Glutamatergic neuron (in vitro differentiated cells): Measurements from ENCODE around the gene PTBP1. TPM values are rescaled to one million over a fixed set of nuclear protein-coding genes. Genes with fewer than 3 reads are reported as not detected.
A peak's percentile ranks its signal among the peaks of the same experiment; 100 is the strongest.

ENCODE experiments used
- DNase-seq: peaks from one replicate; pipeline ENCODE4 v3.0.0; 2022
- H3K27ac Mint-ChIP-seq: one replicate; pipeline ENCODE4 v1.8.0; 2020; ENCODE audit warnings: mild to moderate bottlenecking, mixed read lengths, inconsistent platforms; ENCODE audit not compliant: unreplicated experiment
- H3K27me3 Mint-ChIP-seq: one replicate; pipeline ENCODE4 v1.8.0; 2020; ENCODE audit warnings: mild to moderate bottlenecking, moderate library complexity, mixed read lengths, inconsistent platforms; ENCODE audit not compliant: unreplicated experiment
- H3K36me3 Mint-ChIP-seq: one replicate; pipeline ENCODE4 v1.8.0; 2020; ENCODE audit warnings: mild to moderate bottlenecking, mixed read lengths, inconsistent platforms; ENCODE audit not compliant: unreplicated experiment
- H3K4me1 Mint-ChIP-seq: one replicate; pipeline ENCODE4 v1.8.0; 2020; ENCODE audit warnings: mild to moderate bottlenecking, low read depth, mixed read lengths, inconsistent platforms; ENCODE audit not compliant: unreplicated experiment
- H3K4me3 Mint-ChIP-seq: one replicate; pipeline ENCODE4 v1.8.0; 2020; ENCODE audit warnings: mild to moderate bottlenecking, mixed read lengths, inconsistent platforms; ENCODE audit not compliant: unreplicated experiment
- H3K9me3 Mint-ChIP-seq: one replicate; pipeline ENCODE4 v1.8.0; 2020; ENCODE audit warnings: mild to moderate bottlenecking, moderate library complexity, mixed read lengths, inconsistent platforms; ENCODE audit not compliant: unreplicated experiment
- CTCF ChIP-seq: fragments of 200-600 bp; sonication (generic); IDR thresholded peaks from one replicate; pipeline ENCODE4 v1.5.0; 2021; ENCODE audit not compliant: partially characterized antibody, unreplicated experiment
- total RNA-seq: library from RNA; stranded (reverse); fragmentation: NEBNext Ultra II Directional; extraction: Animal tissue kit (Norgen Biotek cat#: 25700); gene quantifications from one replicate; pipeline ENCODE4 v1.2.1, GENCODE V29; 2021; ENCODE audit not compliant: unreplicated experiment

The PTBP1 gene
- total RNA-seq, 1 donor from 2014 or later = 244 TPM

- H3K9me3 Mint-ChIP-seq = peaks cover 8% of the 10 kb centered on the region
- no peaks in the 10 kb centered on the region for H3K36me3 Mint-ChIP-seq
- peaks cover 3% of the 10 kb centered on the region for H3K4me1 Mint-ChIP-seq
- peaks cover 5% of the 10 kb centered on the region for H3K27me3 Mint-ChIP-seq
- no peak for DNase-seq
- H3K27ac Mint-ChIP-seq = peak overlapping the region; percentile 71
- no peak overlapping the region for H3K4me3 Mint-ChIP-seq
- TF ChIP-seq CTCF = no peak
These were observed 26.4 kb downstream of the PTBP1 start for GRCh38 chr19:823565-824121.

- H3K4me3 Mint-ChIP-seq = no peak overlapping the region
- TF ChIP-seq CTCF = no peak
- peaks cover 4% of the 10 kb centered on the region for H3K27me3 Mint-ChIP-seq
- peaks cover 3% of the 10 kb centered on the region for H3K4me1 Mint-ChIP-seq
- no peaks in the 10 kb centered on the region for H3K36me3 Mint-ChIP-seq
- peaks cover 8% of the 10 kb centered on the region for H3K9me3 Mint-ChIP-seq
- DNase-seq = no peak
- no peak overlapping the region for H3K27ac Mint-ChIP-seq
These were observed 27.6 kb downstream of the PTBP1 start for GRCh38 chr19:824885-825284.

DNA sequence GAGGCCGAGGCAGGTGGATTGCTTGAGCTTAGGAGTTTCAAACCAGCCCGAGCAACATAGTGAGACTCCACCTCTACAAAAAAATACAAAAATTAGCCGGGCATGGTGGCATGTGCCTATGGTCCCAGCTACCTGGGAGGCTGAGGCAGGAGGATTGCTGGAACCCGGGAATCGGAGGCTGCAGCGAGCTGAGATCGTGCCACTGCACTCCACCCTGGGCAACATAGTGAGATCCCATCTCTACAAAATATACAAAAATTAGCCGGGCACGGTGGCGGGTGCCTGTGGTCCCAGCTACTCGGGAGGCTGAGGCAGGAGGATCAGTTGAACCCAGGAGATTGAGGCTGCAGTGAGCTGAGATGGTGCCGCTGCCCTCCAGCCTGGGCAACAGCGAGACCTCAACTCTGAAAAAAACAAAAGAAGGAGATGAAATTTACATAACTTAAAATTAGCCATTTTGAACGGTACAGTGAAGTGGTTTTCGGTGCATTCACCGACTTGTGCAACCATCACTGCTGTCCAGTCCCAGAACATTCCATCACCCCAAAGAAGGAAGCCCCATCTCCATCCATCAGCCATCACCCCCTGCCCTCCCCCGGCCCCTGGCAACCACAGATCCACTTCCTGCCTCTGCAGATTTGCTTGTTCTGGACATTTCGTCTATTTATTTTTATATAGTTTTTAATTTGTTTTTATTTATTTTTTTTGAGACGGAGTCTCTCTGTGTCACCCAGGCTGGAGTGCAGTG lies 28.8 kb downstream of the PTBP1 start:
- no peak overlapping the region for H3K4me3 Mint-ChIP-seq
- no peak for TF ChIP-seq CTCF

DNA sequence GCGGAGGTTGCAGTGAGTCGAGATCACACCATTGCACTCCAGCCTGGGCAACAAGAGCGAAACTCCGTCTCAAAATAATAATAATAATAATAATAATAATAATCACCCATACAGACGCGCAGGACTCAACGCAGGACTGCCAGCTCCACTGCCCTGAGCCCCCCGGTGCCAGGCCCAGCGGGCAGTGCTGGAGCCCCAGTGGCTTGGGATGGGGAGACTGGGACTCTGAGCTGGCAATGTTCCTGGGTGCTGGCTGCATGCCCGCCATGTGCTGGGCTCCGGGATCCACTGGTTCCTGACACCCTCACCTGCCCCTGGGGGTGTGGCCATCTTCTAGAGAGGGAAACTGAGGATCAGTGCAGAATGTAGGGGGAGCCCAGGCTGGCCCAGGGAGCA lies 30.1 kb downstream of the PTBP1 start:
- no peak for TF ChIP-seq CTCF
- no peak for DNase-seq
- H3K27me3 Mint-ChIP-seq = peaks cover 4% of the 10 kb centered on the region
- no peak overlapping the region for H3K4me3 Mint-ChIP-seq
- H3K36me3 Mint-ChIP-seq = no peaks in the 10 kb centered on the region
- H3K4me1 Mint-ChIP-seq = peaks cover 3% of the 10 kb centered on the region
- H3K27ac Mint-ChIP-seq = no peak overlapping the region
- H3K9me3 Mint-ChIP-seq = peaks cover 7% of the 10 kb centered on the region

More for the DNA sequence above, 28.8 kb downstream of the PTBP1 start:
- Mint-ChIP-seq H3K9me3 (peaks cover 7% of the 10 kb centered on the region), H3K4me1 (peaks cover 3% of the 10 kb centered on the region), H3K36me3 (no peaks in the 10 kb centered on the region), H3K27ac (no peak overlapping the region), H3K27me3 (peaks cover 4% of the 10 kb centered on the region)
- DNase-seq = no peak

DNA sequence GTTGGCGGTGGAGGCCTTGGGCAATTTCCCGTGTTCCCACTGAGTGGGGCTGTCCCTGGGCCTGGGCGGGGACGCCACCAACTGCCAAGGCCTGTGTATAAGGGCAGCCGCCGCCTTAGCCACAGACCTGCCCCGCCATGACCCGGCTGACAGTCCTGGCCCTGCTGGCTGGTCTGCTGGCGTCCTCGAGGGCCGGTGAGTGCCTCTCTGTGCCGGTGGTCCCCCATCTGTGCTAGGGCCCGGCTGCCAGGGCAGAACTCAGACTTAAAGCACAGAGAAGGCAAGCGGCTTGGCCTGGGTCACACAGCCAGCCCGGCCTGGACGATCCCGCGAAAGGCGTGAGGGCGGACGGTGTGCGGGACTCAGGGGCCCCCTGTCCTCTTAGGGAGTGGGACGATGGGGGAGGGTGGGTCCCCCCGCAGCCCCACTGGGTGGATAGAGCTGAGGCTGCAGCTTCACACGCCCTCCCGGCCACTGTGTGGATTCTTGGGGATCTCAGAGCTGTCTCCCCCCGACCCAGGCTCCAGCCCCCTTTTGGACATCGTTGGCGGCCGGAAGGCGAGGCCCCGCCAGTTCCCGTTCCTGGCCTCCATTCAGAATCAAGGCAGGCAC lies 30.6 kb downstream of the PTBP1 start, which contains the start of gene AZU1:
Gene AZU1 (plus strand): TSS at position 128 of the 612 bp plus-strand sequence. CDS start 10 bp downstream, at position 138.
- Mint-ChIP-seq H3K27ac (no peak within 1 kb of the TSS), H3K36me3 (no peaks in the 10 kb centered on the region), H3K4me3 (no peak within 1 kb of the TSS), H3K9me3 (peaks cover 4% of the 10 kb centered on the region), H3K4me1 (peaks cover 3% of the 10 kb centered on the region), H3K27me3 (peaks cover under 1% of the 10 kb centered on the region)
- no peak for TF ChIP-seq CTCF
- no peak for DNase-seq
